Lower leg skin (tissue), 4 donors: ENCODE results near the gene HEXD. TPM values are rescaled to one million over a fixed set of nuclear protein-coding genes. Genes with fewer than 3 reads are reported as not detected.

ENCODE experiments used
- DNase-seq, 2 donors: peaks; one replicate each; pipeline ENCODE4 v3.0.0-alpha.2; 2019; ENCODE audit warnings: low spot score in 2 of 2
- H3K4me3 ChIP-seq: fragments of 200-600 bp; sonication (generic); 2 replicates; pipeline ENCODE4 v1.5.1; 2017; ENCODE audit warnings: mild to moderate bottlenecking, low read depth; ENCODE audit not compliant: poor library complexity, severe bottlenecking
- CTCF ChIP-seq, 3 donors: fragments of 450-650 bp; IDR thresholded peaks; one replicate each; pipeline ENCODE4 v1.5.1; 2016; ENCODE audit warnings: antibody characterized with exemption in 3 of 3, mild to moderate bottlenecking in 3 of 3, moderate library complexity in 2 of 3
- POLR2A ChIP-seq, 2 donors: fragments of 450-650 bp; IDR thresholded peaks; one replicate each; pipeline ENCODE4 v1.6.1; 2016 to 2017; ENCODE audit warnings: antibody characterized with exemption in 2 of 2, mild to moderate bottlenecking in 1 of 2, moderate library complexity in 1 of 2
- WGBS, 2 donors: methylation state at CpG; one replicate each; pipeline ENCODE4 v1.1.5; 2018; 5-methylcytosine and 5-hydroxymethylcytosine counted together
- intact Hi-C: fragments of 100-400 bp; cut with DNase I; formaldehyde crosslinking; loops from one replicate; pipeline ENCODE4 v1.15.0; 2023; ENCODE audit warnings: low total_unique reads
- total RNA-seq, 4 donors: library from RNA; depleted of rRNA; stranded (reverse); fragments of >200 nt; gene quantifications; one replicate each; pipeline ENCODE4 v1.1.0, GENCODE V29; 2016

The HEXD gene
- total RNA-seq, 4 donors from 2014 or later: 30.0 to 47.1 (median 39.3) TPM

- no peak overlapping the region for H3K4me3 ChIP-seq
- DNase-seq: no peak
- 78 to 86% methylated on average over 11 of the region's 11 CpGs for WGBS, 2 donors
- intact Hi-C loops: no loop called here
- TF ChIP-seq CTCF (IDR thresholded peaks at IDR 0.05) (no peak), POLR2A (IDR thresholded peaks at IDR 0.05) (no peak)
These were observed 56.3 kb downstream of the HEXD start for GRCh38 chr17:82474223-82475010.

- no peak for DNase-seq
- H3K4me3 ChIP-seq: no peak overlapping the region
- TF ChIP-seq CTCF (IDR thresholded peaks at IDR 0.05) (no peak), POLR2A (IDR thresholded peaks at IDR 0.05) (no peak)
- intact Hi-C loops: no loop called here
- WGBS, 2 donors: 89 to 91% methylated on average over 8 of the region's 8 CpGs
These were observed 57.3 kb downstream of the HEXD start for GRCh38 chr17:82475458-82475857.

GRCh38 chr17:82477934-82478333, 59.8 kb downstream of the HEXD start:
- WGBS, 2 donors: 87 to 90% methylated on average over 8 of the region's 8 CpGs
- DNase-seq: no peak
- TF ChIP-seq CTCF (IDR thresholded peaks at IDR 0.05): no peak
- TF ChIP-seq POLR2A (IDR thresholded peaks at IDR 0.05): no peak
- no peak overlapping the region for H3K4me3 ChIP-seq
- intact Hi-C loops: no loop called here

GRCh38 chr17:82479602-82480001, 61.5 kb downstream of the HEXD start:
- 62 to 64% methylated on average over 5 of the region's 5 CpGs for WGBS, 2 donors
- H3K4me3 ChIP-seq: no peak overlapping the region
- intact Hi-C loops: no loop called here
- DNase-seq: no peak
- TF ChIP-seq CTCF (IDR thresholded peaks at IDR 0.05): no peak

- DNase-seq: no peak
- intact Hi-C loops: no loop called here
- 64 to 86% methylated on average over 9 of the region's 9 CpGs for WGBS, 2 donors
- H3K4me3 ChIP-seq: no peak overlapping the region
- TF ChIP-seq POLR2A (IDR thresholded peaks at IDR 0.05) (no peak), CTCF (IDR thresholded peaks at IDR 0.05) (no peak)
These were observed 62.2 kb downstream of the HEXD start for GRCh38 chr17:82480318-82480717.

- DNase-seq: no peak
- H3K4me3 ChIP-seq: no peak overlapping the region
- TF ChIP-seq POLR2A (IDR thresholded peaks at IDR 0.05) (no peak), CTCF (IDR thresholded peaks at IDR 0.05) (no peak)
- WGBS, 2 donors: 94 to 95% methylated on average over 6 of the region's 6 CpGs
- intact Hi-C loops: no loop called here
These were observed 65.1 kb downstream of the HEXD start for GRCh38 chr17:82483204-82483660.
